Effector CD8-positive, alpha-beta T cell (primary cell): ENCODE data around the gene CCR8.
"Not testable (repeated sequence)": the region's sequence is repeated elsewhere in the genome, so short reads cannot be mapped to it uniquely, and the experiment has no call there.

Source experiments
- DNase-seq: peaks from one replicate; lab custom pipeline; 2025; lab: John Stamatoyannopoulos, UW

Gene CCR8

GRCh38 chr3:39315420-39315819 is 14.1 kb upstream of the CCR8 start:
- no peak for DNase-seq

GRCh38 chr3:39317571-39318169 is 11.8 kb upstream of the CCR8 start:
- DNase-seq: no peak

GRCh38 chr3:39318301-39318700 is 11.2 kb upstream of the CCR8 start:
- DNase-seq: no peak

GRCh38 chr3:39319249-39319648 is 10.3 kb upstream of the CCR8 start:
- no peak for DNase-seq

- DNase-seq: not testable (repeated sequence)
These were observed 7.9 kb upstream of the CCR8 start for GRCh38 chr3:39321574-39321983.

GRCh38 chr3:39322209-39322715 is 7.2 kb upstream of the CCR8 start:
- not testable (repeated sequence) for DNase-seq

GRCh38 chr3:39322936-39323335 is 6.6 kb upstream of the CCR8 start:
- no peak for DNase-seq

- DNase-seq: no peak
These were observed 6.0 kb upstream of the CCR8 start for GRCh38 chr3:39323494-39323893.

GRCh38 chr3:39325236-39325635 is 4.3 kb upstream of the CCR8 start:
- DNase-seq: no peak

GRCh38 chr3:39327053-39327745 is 2.3 kb upstream of the CCR8 start:
- DNase-seq: no peak

GRCh38 chr3:39327746-39328349 is 1.7 kb upstream of the CCR8 start:
- DNase-seq: no peak

- DNase-seq: no peak
These were observed 1.3 kb downstream of the CCR8 start for GRCh38 chr3:39330824-39331223.

- DNase-seq: no peak
These were observed 3.0 kb downstream of the CCR8 start for GRCh38 chr3:39332525-39332924.

GRCh38 chr3:39333607-39334006 is 4.1 kb downstream of the CCR8 start:
- DNase-seq: no peak

- no peak for DNase-seq
These were observed 4.7 kb downstream of the CCR8 start for GRCh38 chr3:39334205-39334604.

- DNase-seq: no peak
These were observed 8.7 kb downstream of the CCR8 start for GRCh38 chr3:39338201-39338600.

- no peak for DNase-seq
These were observed 9.6 kb downstream of the CCR8 start for GRCh38 chr3:39339086-39339485.

GRCh38 chr3:39343076-39343717 is 13.7 kb downstream of the CCR8 start:
- DNase-seq: no peak

- DNase-seq: no peak
These were observed 14.3 kb downstream of the CCR8 start for GRCh38 chr3:39343760-39344159.

- DNase-seq: no peak
These were observed 15.3 kb downstream of the CCR8 start for GRCh38 chr3:39344746-39345344.

- no peak for DNase-seq
These were observed 17.5 kb downstream of the CCR8 start for GRCh38 chr3:39346785-39347585.

- DNase-seq: no peak
These were observed 18.0 kb downstream of the CCR8 start for GRCh38 chr3:39347586-39347876.
